GM19467 (cell line): ENCODE data around the gene CTBP2.
"Not testable (repeated sequence)": the region's sequence is repeated elsewhere in the genome, so short reads cannot be mapped to it uniquely, and the experiment has no call there.

ENCODE experiments used
- ATAC-seq: cut with Tn5 transposase; IDR thresholded peaks from one replicate; pipeline ENCODE4 v1.9.1; 2021; ENCODE audit warnings: mild to moderate bottlenecking, moderate library complexity; ENCODE audit not compliant: unreplicated experiment

The CTBP2 gene

GRCh38 chr10:125000366-125001312, 159.7 kb downstream of the CTBP2 start:
- ATAC-seq: no peak

- no peak for ATAC-seq
Observed at GRCh38 chr10:124999433-125000365, 160.7 kb downstream of the CTBP2 start.

- no peak for ATAC-seq
Observed at GRCh38 chr10:124998624-124999291, 161.6 kb downstream of the CTBP2 start.

DNA sequence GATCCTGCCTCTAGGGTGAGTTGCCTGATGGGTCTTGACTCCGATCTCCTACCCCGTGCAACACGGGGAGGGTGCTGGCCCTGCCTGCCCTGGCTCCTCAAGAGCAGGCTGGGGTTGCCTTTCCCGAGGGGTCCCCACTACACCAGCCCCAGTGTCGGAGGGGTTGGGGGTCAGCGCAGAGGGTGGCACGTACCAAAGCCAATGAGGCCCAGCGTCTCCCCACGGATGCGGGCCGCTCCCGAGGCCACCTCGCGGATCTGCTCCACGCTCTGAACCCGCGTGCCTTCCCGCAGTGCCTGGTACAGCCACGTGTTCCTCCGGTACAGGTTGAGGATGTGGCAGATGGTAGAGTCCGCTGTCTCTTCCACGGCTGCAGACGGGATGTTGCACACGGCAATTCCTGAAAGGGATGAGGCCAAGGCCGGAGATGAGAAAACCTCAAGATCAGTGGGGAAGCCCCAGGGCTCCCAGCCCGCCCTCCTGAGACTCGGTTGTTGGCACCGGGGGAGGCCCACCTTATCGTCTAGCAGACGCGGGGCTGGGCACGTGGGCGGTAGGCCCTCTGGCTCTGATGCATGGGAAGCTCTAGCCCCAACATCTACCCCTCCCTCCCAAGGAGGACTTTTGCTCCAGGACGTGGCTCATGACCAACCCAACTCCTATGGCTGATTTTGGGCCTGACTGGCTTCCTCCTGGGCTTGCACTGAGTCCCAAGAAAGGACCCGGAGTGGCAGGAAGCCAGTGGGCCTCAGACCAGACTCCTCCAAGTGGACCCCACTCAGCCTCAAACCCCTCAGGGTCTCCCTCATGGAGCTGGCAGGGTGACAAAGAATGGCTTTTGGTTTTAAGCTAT, 162.4 kb downstream of the CTBP2 start:
- no peak for ATAC-seq

DNA sequence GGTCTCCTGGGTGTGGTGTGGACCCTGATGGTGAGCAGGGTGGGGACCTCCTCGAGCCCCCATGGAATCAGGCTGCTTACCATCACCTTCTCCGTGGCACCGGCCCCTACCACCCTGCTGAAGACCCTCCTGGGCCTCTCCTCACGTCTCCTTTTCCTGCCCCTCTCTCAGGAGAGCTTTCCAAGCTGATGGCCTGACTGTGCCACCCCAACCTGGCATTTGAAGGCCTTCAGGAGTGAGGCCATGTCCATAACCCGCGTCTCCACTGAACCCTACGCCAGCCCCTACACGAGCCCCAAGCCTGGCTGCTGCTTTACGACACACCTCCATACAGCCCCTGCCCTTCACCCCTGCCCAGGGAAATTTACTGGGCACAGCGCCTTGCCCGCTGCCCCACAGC, 163.1 kb downstream of the CTBP2 start:
- ATAC-seq: no peak

DNA sequence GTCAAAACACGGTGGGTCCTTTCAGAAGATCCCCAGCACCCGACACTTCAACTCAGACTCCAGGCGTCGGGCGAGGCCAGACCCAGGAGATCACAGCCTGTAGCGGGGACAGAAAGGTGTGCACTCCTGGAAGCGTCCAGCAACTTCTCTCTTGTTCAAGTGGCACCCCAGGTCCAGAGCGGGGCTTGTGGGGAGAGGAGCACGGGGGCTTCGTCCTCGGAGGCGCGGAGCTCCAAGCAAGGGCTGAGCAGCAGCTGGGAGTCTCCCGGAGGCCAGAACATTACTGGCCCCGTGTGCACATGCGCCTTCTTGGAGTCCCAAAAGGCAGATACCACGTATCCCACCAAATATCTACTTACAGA, 163.5 kb downstream of the CTBP2 start:
- ATAC-seq: no peak

GRCh38 chr10:124996127-124996853, 164.1 kb downstream of the CTBP2 start:
- no peak for ATAC-seq

DNA sequence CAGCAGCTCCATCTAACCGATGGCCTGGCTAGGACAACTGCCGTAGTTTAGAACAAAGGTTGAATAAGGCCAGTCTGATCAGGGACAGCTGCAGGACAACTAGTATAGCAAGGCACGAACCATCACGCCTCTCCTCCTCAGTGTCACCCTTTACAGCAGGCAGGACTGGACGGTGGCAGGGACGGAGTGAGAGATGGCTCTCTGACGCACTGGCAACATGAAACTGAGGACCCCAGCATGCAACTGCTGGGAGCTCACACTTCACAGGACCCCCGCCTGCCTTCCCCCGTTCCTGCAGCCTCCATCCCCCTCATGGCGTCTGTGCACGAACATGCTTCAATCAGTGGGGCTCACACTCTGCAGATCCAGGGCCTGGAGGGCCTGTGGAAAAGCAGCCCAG, 164.8 kb downstream of the CTBP2 start:
- ATAC-seq: no peak

DNA sequence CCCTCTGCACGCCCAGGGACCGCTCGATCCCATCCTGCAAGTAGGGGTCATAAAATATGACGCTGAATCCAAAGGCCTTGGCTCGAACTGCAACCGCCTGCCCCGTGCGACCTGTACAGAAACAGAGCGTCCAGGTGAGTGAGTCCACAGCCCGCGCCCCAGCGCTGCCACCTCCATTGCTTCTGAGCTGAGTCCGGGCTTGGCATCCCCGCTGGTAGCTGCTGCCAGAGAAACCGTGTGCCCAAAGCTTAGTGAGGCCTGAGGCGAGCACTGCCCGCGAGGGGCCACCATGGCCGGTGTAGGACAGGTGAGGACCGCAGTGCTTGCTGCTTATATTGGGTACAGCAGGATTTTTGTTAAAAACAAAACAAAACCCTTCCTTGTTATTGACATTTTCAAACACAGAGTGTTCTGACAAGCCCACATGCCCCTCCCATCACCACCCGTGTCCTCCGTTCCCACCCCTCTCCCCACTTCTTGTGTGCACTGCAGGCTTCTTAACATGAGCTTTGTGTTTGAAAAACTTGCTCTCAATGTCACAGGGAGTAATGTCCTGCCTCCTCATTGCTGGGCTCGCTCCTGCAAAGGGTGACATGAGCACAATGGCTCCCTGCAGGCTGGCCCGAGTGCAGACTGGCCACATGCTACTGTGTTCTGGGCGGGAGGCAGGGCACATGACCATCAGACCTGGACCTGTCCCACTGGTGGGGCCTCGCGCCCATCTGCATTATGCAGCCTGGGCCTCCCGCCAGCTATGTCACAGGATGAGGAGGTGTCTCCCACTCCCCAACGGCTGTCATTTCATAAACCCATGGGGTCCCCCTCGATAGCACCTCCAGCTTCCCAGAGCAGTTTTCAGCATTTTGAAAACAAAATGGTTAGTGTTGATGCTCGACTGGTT, 165.5 kb downstream of the CTBP2 start:
- no peak for ATAC-seq

DNA sequence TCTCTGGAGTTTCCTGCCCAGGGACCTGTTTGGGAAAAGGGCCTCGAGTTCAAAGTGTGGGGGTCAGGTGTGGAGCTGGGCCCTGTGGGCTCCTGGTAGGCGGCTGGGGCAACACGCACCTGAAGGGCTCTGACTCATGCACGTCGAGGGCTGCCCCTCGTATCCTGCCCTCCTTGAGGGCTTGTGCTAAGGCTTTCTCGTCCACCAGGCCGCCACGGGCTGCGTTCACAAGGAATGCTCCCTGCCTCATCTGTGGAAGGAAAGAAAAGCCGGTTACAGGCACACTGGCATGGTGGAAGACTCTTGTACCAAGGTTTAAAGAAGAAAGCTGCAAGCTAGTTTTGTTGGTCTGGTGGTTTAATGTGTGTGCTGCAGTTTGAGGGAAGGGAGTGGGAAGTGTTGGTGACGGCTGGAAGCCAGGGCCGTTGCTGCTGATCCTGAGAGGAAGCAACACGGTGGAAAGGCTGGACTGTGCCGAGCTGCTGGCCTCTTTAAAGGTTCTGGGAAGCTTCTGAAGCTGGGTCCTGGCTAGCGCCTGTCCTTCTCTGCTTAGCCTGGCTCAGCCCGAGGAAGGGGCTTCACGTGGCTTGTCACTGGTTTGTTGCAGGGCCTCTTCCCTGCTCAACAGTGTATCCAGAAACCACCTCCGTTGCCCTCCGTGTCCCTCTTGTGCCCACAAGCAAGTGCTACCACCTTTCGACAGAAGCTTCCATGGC, 166.5 kb downstream of the CTBP2 start:
- no peak for ATAC-seq

- ATAC-seq: no peak
Observed at GRCh38 chr10:124993345-124993708, 167.0 kb downstream of the CTBP2 start.

- no peak for ATAC-seq
Observed at GRCh38 chr10:124992462-124993344, 167.7 kb downstream of the CTBP2 start.

DNA sequence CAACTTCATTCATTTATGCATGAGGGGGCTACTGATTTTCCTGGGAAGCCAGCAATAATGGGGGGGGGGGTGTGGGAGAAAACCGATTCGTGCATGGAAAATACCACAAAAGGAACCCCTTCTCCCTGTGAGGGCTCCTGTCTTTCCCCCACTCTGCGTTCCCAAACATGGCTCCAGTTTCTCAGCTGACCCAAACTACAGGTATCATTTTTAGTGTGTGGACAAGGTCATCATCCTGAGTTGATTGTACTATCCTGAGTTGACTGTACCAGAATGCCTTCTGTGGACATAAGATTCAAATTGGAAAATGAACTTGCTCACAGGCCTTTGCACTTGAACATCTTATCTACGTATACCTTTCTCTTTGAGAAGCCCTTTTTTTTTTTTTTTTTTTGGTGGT, 168.5 kb downstream of the CTBP2 start:
- ATAC-seq: no peak

- no peak for ATAC-seq
Observed at GRCh38 chr10:124990671-124991625, 169.4 kb downstream of the CTBP2 start.

DNA sequence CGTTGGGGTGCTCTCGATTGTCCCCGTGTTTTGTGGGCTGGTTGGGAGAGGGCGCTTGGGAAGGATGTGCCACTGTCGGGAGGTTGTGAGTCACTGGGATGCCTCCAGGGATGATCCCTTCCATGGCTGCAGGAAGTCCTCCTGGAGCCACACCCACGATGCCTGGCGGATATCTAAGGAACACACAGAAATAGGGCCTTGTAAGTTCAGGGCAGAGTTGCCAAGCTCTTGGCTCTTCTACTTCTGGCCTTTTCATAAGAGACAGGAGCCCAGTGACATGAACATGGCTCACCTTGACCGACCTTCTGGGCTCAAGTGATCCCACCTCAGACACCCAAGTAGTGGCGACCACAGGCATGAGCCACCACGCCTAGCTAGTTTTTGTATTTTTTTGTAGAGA, 170.8 kb downstream of the CTBP2 start:
- ATAC-seq: no peak

DNA sequence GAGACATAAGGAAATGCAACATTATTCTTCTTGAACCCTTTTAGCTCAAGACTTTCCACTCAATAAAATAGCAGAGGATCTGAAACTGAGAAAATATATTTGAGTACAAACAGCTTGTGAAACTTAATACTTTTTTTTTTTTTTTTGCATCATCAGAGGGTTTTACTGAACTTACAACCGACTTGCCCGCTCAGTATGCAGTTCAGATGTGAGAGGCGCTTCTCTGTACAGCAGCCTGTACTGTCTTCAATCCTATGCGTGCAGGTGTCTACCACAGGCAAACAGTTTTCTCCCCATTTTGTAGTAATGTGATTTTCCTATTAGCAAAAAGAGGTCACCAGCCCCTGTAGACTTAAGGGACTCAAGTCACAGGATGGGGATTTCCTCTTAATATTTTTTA, 171.6 kb downstream of the CTBP2 start:
- ATAC-seq: not testable (repeated sequence)
